CD14-positive monocyte (primary cell): ENCODE data around the gene PCCA. TPM values are rescaled to one million over a fixed set of nuclear protein-coding genes. Genes with fewer than 3 reads are reported as not detected.

Source experiments
- DNase-seq, 3 donors: peaks; one replicate each; pipeline ENCODE4 v3.0.0-alpha.2; 2011 to 2022
- H2AFZ ChIP-seq: 2 replicates; pipeline ENCODE4 v1.6.0; 2012; ENCODE audit warnings: mild to moderate bottlenecking, low read depth, low read length, inconsistent platforms; ENCODE audit not compliant: insufficient read depth, poor library complexity, severe bottlenecking
- H3K27ac ChIP-seq, 2 donors: 1 replicate in 1 of 2; 2 replicates in 1 of 2; pipeline ENCODE4 v1.5.1; 2012 to 2013; ENCODE audit warnings: low read length in 2 of 2, control low read depth in 1 of 2, inconsistent platforms in 1 of 2, low read depth in 1 of 2, mild to moderate bottlenecking in 1 of 2
- H3K27me3 ChIP-seq, 2 donors: one replicate each; pipeline versions ENCODE4 v1.6.0 to v1.6.1; 2011 to 2013; ENCODE audit warnings: low read length in 2 of 2; ENCODE audit not compliant: control insufficient read depth in 2 of 2, insufficient read depth in 2 of 2
- H3K36me3 ChIP-seq, 2 donors: replicated peaks in 1 of 2; 1 replicate in 1 of 2; 2 replicates in 1 of 2; pipeline versions ENCODE4 v1.5.1 to v1.6.1; 2012 to 2013; ENCODE audit warnings: low read length in 2 of 2, control low read depth in 1 of 2, inconsistent platforms in 1 of 2, mild to moderate bottlenecking in 1 of 2; ENCODE audit not compliant: insufficient read depth in 2 of 2, control insufficient read depth in 1 of 2
- H3K4me1 ChIP-seq, 2 donors: 1 replicate in 1 of 2; 2 replicates in 1 of 2; pipeline versions ENCODE4 v1.5.1 to v1.6.1; 2012 to 2013; ENCODE audit warnings: low read length in 2 of 2, control low read depth in 1 of 2, inconsistent platforms in 1 of 2, mild to moderate bottlenecking in 1 of 2, moderate library complexity in 1 of 2; ENCODE audit not compliant: insufficient read depth in 2 of 2, control insufficient read depth in 1 of 2
- H3K4me2 ChIP-seq: replicated peaks from 2 replicates; pipeline ENCODE3; 2012; ENCODE audit warnings: low read length, moderate library complexity, mild to moderate bottlenecking; ENCODE audit not compliant: poor library complexity, severe bottlenecking; ENCODE audit errors: extremely low read depth
- H3K4me3 ChIP-seq, 3 experiments: fragments of 200-600 bp in 1 of 3; sonication (generic) in 1 of 3; replicated peaks in 1 of 3; 1 replicate in 2 of 3; 2 replicates in 1 of 3; pipeline ENCODE4 v1.5.1; 2011 to 2013; ENCODE audit warnings: low read length in 3 of 3, mild to moderate bottlenecking in 3 of 3, control low read depth in 2 of 3, low read depth in 2 of 3, inconsistent platforms in 1 of 3, moderate library complexity in 1 of 3
- H3K79me2 ChIP-seq: 2 replicates; pipeline ENCODE4 v1.6.0; 2012; ENCODE audit warnings: mild to moderate bottlenecking, control low read depth, inconsistent platforms, low read length, moderate library complexity; ENCODE audit not compliant: insufficient read depth
- H3K9ac ChIP-seq: 2 replicates; pipeline ENCODE4 v1.6.0; 2017; ENCODE audit warnings: low read length, mild to moderate bottlenecking; ENCODE audit not compliant: insufficient read depth, poor library complexity, severe bottlenecking
- H3K9me3 ChIP-seq, 2 donors: replicated peaks in 1 of 2; 1 replicate in 1 of 2; 2 replicates in 1 of 2; pipeline versions ENCODE4 v1.5.1 to v1.6.1; 2012 to 2013; ENCODE audit warnings: low read length in 2 of 2, control low read depth in 1 of 2; ENCODE audit not compliant: control insufficient read depth in 1 of 2, insufficient read depth in 1 of 2
- H4K20me1 ChIP-seq: 2 replicates; pipeline ENCODE4 v1.6.0; 2012; ENCODE audit warnings: mild to moderate bottlenecking, low read length, control low read depth, moderate library complexity; ENCODE audit not compliant: insufficient read depth
- H3K27ac Mint-ChIP-seq, 7 donors: one replicate each; pipeline ENCODE4 v1.8.0; 2020; ENCODE audit warnings: mild to moderate bottlenecking in 7 of 7, mixed read lengths in 7 of 7, moderate library complexity in 6 of 7, inconsistent platforms in 2 of 7
- H3K27me3 Mint-ChIP-seq, 3 donors: one replicate each; pipeline ENCODE4 v1.8.0; 2021 to 2022; ENCODE audit warnings: low read depth in 3 of 3, mild to moderate bottlenecking in 3 of 3, mixed read lengths in 3 of 3, moderate library complexity in 3 of 3, inconsistent platforms in 1 of 3
- H3K36me3 Mint-ChIP-seq, 2 donors: one replicate each; pipeline ENCODE4 v1.8.0; 2020; ENCODE audit warnings: mixed read lengths in 2 of 2, inconsistent platforms in 1 of 2, mild to moderate bottlenecking in 1 of 2
- H3K4me1 Mint-ChIP-seq: one replicate; pipeline ENCODE4 v1.8.0; 2020; ENCODE audit warnings: mild to moderate bottlenecking, mixed read lengths
- H3K4me3 Mint-ChIP-seq, 2 donors: one replicate each; pipeline ENCODE4 v1.8.0; 2020; ENCODE audit warnings: mild to moderate bottlenecking in 2 of 2, mixed read lengths in 2 of 2, moderate library complexity in 1 of 2
- H3K9me3 Mint-ChIP-seq, 7 donors: one replicate each; pipeline ENCODE4 v1.8.0; 2020 to 2022; ENCODE audit warnings: mixed read lengths in 7 of 7, mild to moderate bottlenecking in 6 of 7, moderate library complexity in 6 of 7, inconsistent platforms in 2 of 7
- CTCF ChIP-seq: fragments of 200-600 bp; IDR thresholded peaks from one replicate; pipeline ENCODE4 v1.8.0; 2022; ENCODE audit warnings: antibody characterized with exemption, mild to moderate bottlenecking
- WGBS: methylation state at CpG from one replicate; pipeline ENCODE4 v1.1.5; 2013; ENCODE audit warnings: missing lambda C conversion rate; ENCODE audit not compliant: insufficient coverage; 5-methylcytosine and 5-hydroxymethylcytosine counted together
- intact Hi-C, 2 donors: fragments of 100-400 bp; cut with micrococcal nuclease; formaldehyde crosslinking; loops; one replicate each; pipeline versions ENCODE4 v1.15.0 to v1.15.1; 2023
- polyA plus RNA-seq, 3 donors: library from polyadenylated mRNA; depleted of rRNA in 1 of 3; unstranded in 2 of 3; stranded (reverse) in 1 of 3; fragments of 300-500 nt in 2 of 3; fragments of >200 nt in 1 of 3; fragmentation: Illumina TruSeq in 2 of 3; gene quantifications; 1 replicate in 2 of 3; 2 replicates in 1 of 3; pipeline ENCODE4 v1.2.3, GENCODE V29; 2012 to 2021

The PCCA gene
- polyA plus RNA-seq, 3 donors = 4.4 to 13.5 (median 11.9) TPM

DNA sequence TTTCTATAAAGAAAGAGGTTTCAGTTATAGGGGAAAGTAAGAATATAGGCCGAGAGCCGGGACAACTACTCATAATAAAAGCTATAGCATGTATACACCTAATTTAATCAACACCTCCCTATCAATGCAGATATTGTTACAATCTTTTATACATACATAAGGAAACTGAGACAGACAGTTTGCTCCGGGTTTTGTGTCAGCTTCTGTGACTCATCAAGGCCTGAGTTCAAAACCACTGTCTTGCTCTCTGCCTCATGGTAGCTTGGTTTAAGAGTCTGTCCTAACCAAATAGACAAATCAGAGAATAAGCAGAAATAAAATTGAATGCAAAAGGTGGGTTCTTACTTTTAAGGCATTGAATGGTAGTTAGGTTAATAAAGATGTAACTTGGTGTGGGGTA lies 276.8 kb downstream of the PCCA start:
- peaks cover 0 to 2% (median 0%) of the 10 kb centered on the region in 7 donors for H3K9me3 Mint-ChIP-seq
- H3K4me1 Mint-ChIP-seq = no peaks in the 10 kb centered on the region
- H3K4me3 Mint-ChIP-seq = no peak overlapping the region
- WGBS = no CpG with 5 or more reads among the region's 3 CpGs
- H3K9ac ChIP-seq = no peak overlapping the region
- H3K27ac Mint-ChIP-seq = peak overlapping the region in 1 of 7 donors; percentile 12
- intact Hi-C loops = no loop called here
- H2AFZ ChIP-seq = no peak overlapping the region
- H4K20me1 ChIP-seq = no peaks in the 10 kb centered on the region
- no peak overlapping the region for H3K4me2 ChIP-seq
- H3K27ac ChIP-seq = no peak overlapping the region
- peaks cover 0 to 3% of the 10 kb centered on the region in 2 donors for H3K36me3 Mint-ChIP-seq
- H3K79me2 ChIP-seq = no peaks in the 10 kb centered on the region
- no peak for DNase-seq
- H3K36me3 ChIP-seq = no peaks in the 10 kb centered on the region
- no peaks in the 10 kb centered on the region for H3K9me3 ChIP-seq
- no peaks in the 10 kb centered on the region for H3K27me3 Mint-ChIP-seq
- no peaks in the 10 kb centered on the region for H3K27me3 ChIP-seq
- no peak overlapping the region for H3K4me3 ChIP-seq
- no peak for TF ChIP-seq CTCF
- no peaks in the 10 kb centered on the region for H3K4me1 ChIP-seq

- peaks cover 16 to 26% of the 10 kb centered on the region in 2 donors for H3K9me3 ChIP-seq
- H3K79me2 ChIP-seq = no peaks in the 10 kb centered on the region
- no peaks in the 10 kb centered on the region for H3K27me3 ChIP-seq
- Mint-ChIP-seq H3K4me1 (peaks cover 7% of the 10 kb centered on the region), H3K27me3 (peaks cover 0 to 3% (median 0%) of the 10 kb centered on the region in 3 donors), H3K27ac (no peak overlapping the region), H3K36me3 (peaks cover 15 to 20% of the 10 kb centered on the region in 2 donors), H3K4me3 (no peak overlapping the region), H3K9me3 (peaks cover 18 to 40% (median 32%) of the 10 kb centered on the region in 7 donors)
- no peak overlapping the region for H3K9ac ChIP-seq
- H4K20me1 ChIP-seq = no peaks in the 10 kb centered on the region
- no peak for TF ChIP-seq CTCF
- H3K36me3 ChIP-seq = no peaks in the 10 kb centered on the region
- H3K4me2 ChIP-seq = no peak overlapping the region
- H3K27ac ChIP-seq = no peak overlapping the region
- intact Hi-C loops = no loop called here
- no peak for DNase-seq
- H2AFZ ChIP-seq = no peak overlapping the region
- no peak overlapping the region for H3K4me3 ChIP-seq
- peaks cover 3 to 6% of the 10 kb centered on the region in 2 donors for H3K4me1 ChIP-seq
These were observed 289.6 kb downstream of the PCCA start for GRCh38 chr13:100378533-100378932.
